Right lobe of liver (tissue), 6 donors: Measurements from ENCODE around the gene VPS4A. TPM values are rescaled to one million over a fixed set of nuclear protein-coding genes. Genes with fewer than 3 reads are reported as not detected.
A peak's percentile ranks its signal among the peaks of the same experiment; 100 is the strongest.

ENCODE experiments used
- ATAC-seq, 4 donors: fragments of 200-7000 bp; cut with Tn5 transposase; one replicate each; pipeline ENCODE4 v1.9.1; 2020; ENCODE audit warnings: mild to moderate bottlenecking in 4 of 4, moderate library complexity in 4 of 4
- DNase-seq, 3 donors: peaks; one replicate each; pipeline ENCODE4 v3.0.0-alpha.2; 2020
- H3K27ac ChIP-seq, 3 donors: fragments of 200-600 bp; one replicate each; pipeline ENCODE4 v1.8.0; 2022
- H3K27me3 ChIP-seq, 2 donors: fragments of 200-600 bp; one replicate each; pipeline ENCODE4 v1.8.0; 2022
- H3K36me3 ChIP-seq, 4 donors: fragments of 200-600 bp; sonication (generic) in 1 of 4; one replicate each; pipeline versions ENCODE4 v1.5.1 to v1.8.0; 2017 to 2022; ENCODE audit warnings: control low read depth in 1 of 4
- H3K4me1 ChIP-seq, 4 donors: fragments of 200-600 bp; sonication (generic) in 1 of 4; one replicate each; pipeline versions ENCODE4 v1.5.1 to v1.8.0; 2017 to 2022; ENCODE audit warnings: control low read depth in 1 of 4
- H3K4me3 ChIP-seq, 3 donors: fragments of 200-600 bp; one replicate each; pipeline ENCODE4 v1.8.0; 2022
- H3K9me3 ChIP-seq, 4 donors: fragments of 200-600 bp; sonication (generic) in 1 of 4; one replicate each; pipeline versions ENCODE4 v1.5.1 to v1.8.0; 2017 to 2022; ENCODE audit warnings: control low read depth in 1 of 4
- CTCF ChIP-seq, 4 donors: fragments of 200-600 bp in 3 of 4; fragments of 450-650 bp in 1 of 4; IDR thresholded peaks; one replicate each; pipeline versions ENCODE4 v1.5.1 to v1.8.0; 2016 to 2022; ENCODE audit warnings: antibody characterized with exemption in 4 of 4, mild to moderate bottlenecking in 2 of 4
- POLR2A ChIP-seq: fragments of 450-650 bp; IDR thresholded peaks from one replicate; pipeline ENCODE4 v1.6.1; 2017; ENCODE audit warnings: antibody characterized with exemption, mild to moderate bottlenecking
- whole genome bisulfite sequencing: methylation state at CpG from one replicate; pipeline ENCODE4 v1.1.6; 2018; ENCODE audit warnings: low coverage, low lambda C conversion rate; ENCODE audit not compliant: insufficient coverage; ENCODE audit errors: missing lambda C conversion rate; 5-methylcytosine and 5-hydroxymethylcytosine counted together
- intact Hi-C, 2 donors: fragments of 100-400 bp; cut with DNase I; formaldehyde crosslinking; loops; one replicate each; pipeline versions ENCODE4 v1.11.2 to v1.14.1; 2022
- total RNA-seq, 6 experiments: library from RNA; depleted of rRNA in 2 of 6; stranded (reverse); fragments of >200 nt in 2 of 6; fragmentation: NEBNext Ultra II Directional in 3 of 6; extraction: Animal tissue kit (Norgen Biotek cat#: 25700) in 3 of 6; gene quantifications; one replicate each; pipeline versions ENCODE4 v1.1.0 to v1.2.4, GENCODE V29; 2016 to 2023
- donor health status: DM: no; HTN: yes; CAD: no.
- donor health status: DM: no; HTN: no; CAD: no.
- donor health status: DM: no; HTN: no; CAD: no.
- donor health status: DM: no; HTN: yes; CAD: no.
- donor health status: DM: no; HTN: yes; CAD: no.

VPS4A gene
- total RNA-seq, 6 experiments from 2014 or later: 9.6 to 15.3 (median 12.3) TPM

- no peak for TF ChIP-seq CTCF (IDR thresholded peaks at IDR 0.05)
- H3K4me3 ChIP-seq: peak overlapping the region; percentile 89 to 99 (median 95)
- 20% methylated on average over 18 of the region's 77 CpGs for WGBS
- intact Hi-C loops: no loop called here
- peak; percentile 11 to 51 (median 38) for ATAC-seq
- peaks cover 3 to 50% (median 24%) of the 10 kb centered on the region in 4 donors for H3K4me1 ChIP-seq
- peaks cover 0 to 42% (median 7%) of the 10 kb centered on the region in 4 donors for H3K36me3 ChIP-seq
- H3K9me3 ChIP-seq: no peaks in the 10 kb centered on the region
- no peaks in the 10 kb centered on the region for H3K27me3 ChIP-seq
- H3K27ac ChIP-seq: peak overlapping the region; percentile 60 to 95 (median 81)
- peak; percentile 58 to 75 (median 65) for DNase-seq
Observed at GRCh38 chr16:69329369-69330285, 18.5 kb downstream of the VPS4A start.

- TF ChIP-seq POLR2A (peak; percentile 88), CTCF (IDR thresholded peaks at IDR 0.05) (peak in 2 of 4 donors; percentile 19 to 32)
- peak; percentile 97 for DNase-seq
- H3K9me3 ChIP-seq: no peaks in the 10 kb centered on the region
- H3K27ac ChIP-seq: peak within 1 kb of the TSS; percentile 60 to 95 (median 81)
- ATAC-seq: peak; percentile 86 to 95 (median 88)
- peaks cover 3 to 41% (median 20%) of the 10 kb centered on the region in 4 donors for H3K4me1 ChIP-seq
- no peaks in the 10 kb centered on the region for H3K27me3 ChIP-seq
- peaks cover 0 to 44% (median 10%) of the 10 kb centered on the region in 4 donors for H3K36me3 ChIP-seq
- 0% methylated on average over 5 of the region's 93 CpGs for WGBS
- peak within 1 kb of the TSS; percentile 89 to 99 (median 95) for H3K4me3 ChIP-seq
- intact Hi-C loops: no loop called here
Observed at GRCh38 chr16:69330286-69331109, 19.3 kb downstream of the VPS4A start, which contains the start of gene PDF. PDF (minus strand) TSS chr16:69330588; CDS start chr16:69330570, 18 bp downstream.

- intact Hi-C loops: no loop called here
- no peak overlapping the region for H3K27ac ChIP-seq
- no peaks in the 10 kb centered on the region for H3K9me3 ChIP-seq
- peaks cover 0 to 16% (median 4%) of the 10 kb centered on the region in 4 donors for H3K4me1 ChIP-seq
- WGBS: 91% methylated on average over 4 of the region's 9 CpGs
- TF ChIP-seq POLR2A (no peak), CTCF (IDR thresholded peaks at IDR 0.05) (no peak)
- H3K27me3 ChIP-seq: no peaks in the 10 kb centered on the region
- ATAC-seq (no peak), DNase-seq (no peak)
- no peak overlapping the region for H3K4me3 ChIP-seq
- peaks cover 0 to 51% (median 15%) of the 10 kb centered on the region in 4 donors for H3K36me3 ChIP-seq
Observed at GRCh38 chr16:69334696-69335095, 23.5 kb downstream of the VPS4A start.

GRCh38 chr16:69338557-69339288, 27.6 kb downstream of the VPS4A start:
- TF ChIP-seq POLR2A (no peak), CTCF (IDR thresholded peaks at IDR 0.05) (no peak)
- 23% methylated on average over 29 of the region's 46 CpGs for WGBS
- H3K4me3 ChIP-seq: peak overlapping the region; percentile 69 to 93 (median 91)
- no peaks in the 10 kb centered on the region for H3K27me3 ChIP-seq
- H3K9me3 ChIP-seq: no peaks in the 10 kb centered on the region
- peak overlapping the region; percentile 74 to 89 (median 81) for H3K27ac ChIP-seq
- DNase-seq (peak in 1 of 3 donors; percentile 74), ATAC-seq (no peak)
- intact Hi-C loops: no loop called here
- H3K4me1 ChIP-seq: peaks cover 0 to 24% (median 7%) of the 10 kb centered on the region in 4 donors
- H3K36me3 ChIP-seq: peaks cover 0 to 55% (median 16%) of the 10 kb centered on the region in 4 donors
